Measurements from ENCODE around the gene RFWD3.
"Not testable (repeated sequence)": the region's sequence is repeated elsewhere in the genome, so short reads cannot be mapped to it uniquely, and the experiment has no call there.

The RFWD3 gene

GRCh38 chr16:74666010-74666421 lies 661 bp downstream of the RFWD3 start:
- no peak for DNase-seq (ENCODE audit: insufficient read length, low spot score)
- no peak for FAIRE-seq

- DNase-seq (ENCODE audit: insufficient read length, low spot score) (no peak), FAIRE-seq (no peak)
Observed at GRCh38 chr16:74661064-74661463, 5.6 kb downstream of the RFWD3 start.

GRCh38 chr16:74660383-74660782 lies 6.3 kb downstream of the RFWD3 start:
- DNase-seq (ENCODE audit: insufficient read length, low spot score) (no peak), FAIRE-seq (no peak)

GRCh38 chr16:74659041-74659440 lies 7.6 kb downstream of the RFWD3 start:
- FAIRE-seq (no peak), DNase-seq (ENCODE audit: insufficient read length, low spot score) (no peak)

- FAIRE-seq (no peak), DNase-seq (ENCODE audit: insufficient read length, low spot score) (no peak)
Observed at GRCh38 chr16:74657870-74658642, 8.6 kb downstream of the RFWD3 start.

- FAIRE-seq = no peak
- no peak for DNase-seq (ENCODE audit: insufficient read length, low spot score)
Observed at GRCh38 chr16:74654536-74655050, 12.1 kb downstream of the RFWD3 start.

- not testable (repeated sequence) for DNase-seq (ENCODE audit: insufficient read length, low spot score)
Observed at GRCh38 chr16:74652883-74653282, 13.8 kb downstream of the RFWD3 start.

GRCh38 chr16:74652249-74652648 lies 14.4 kb downstream of the RFWD3 start:
- no peak for FAIRE-seq
- DNase-seq (ENCODE audit: insufficient read length, low spot score) = no peak

More at GRCh38 chr16:74652883-74653282, 13.8 kb downstream of the RFWD3 start:
- FAIRE-seq = not testable (repeated sequence)

GRCh38 chr16:74651841-74652240 lies 14.8 kb downstream of the RFWD3 start:
- no peak for DNase-seq (ENCODE audit: insufficient read length, low spot score)
- FAIRE-seq = no peak

- no peak for FAIRE-seq
- DNase-seq (ENCODE audit: insufficient read length, low spot score) = no peak
Observed at GRCh38 chr16:74650966-74651567, 15.6 kb downstream of the RFWD3 start.

GRCh38 chr16:74649839-74650504 lies 16.7 kb downstream of the RFWD3 start:
- DNase-seq (ENCODE audit: insufficient read length, low spot score) (no peak), FAIRE-seq (no peak)

GRCh38 chr16:74641969-74642368 lies 24.7 kb downstream of the RFWD3 start:
- no peak for FAIRE-seq

GRCh38 chr16:74637742-74638453 lies 28.8 kb downstream of the RFWD3 start:
- FAIRE-seq = no peak
- no peak for DNase-seq (ENCODE audit: insufficient read length, low spot score)

More at GRCh38 chr16:74641969-74642368, 24.7 kb downstream of the RFWD3 start:
- no peak for DNase-seq (ENCODE audit: insufficient read length, low spot score)

GRCh38 chr16:74635303-74635702 lies 31.4 kb downstream of the RFWD3 start:
- FAIRE-seq = no peak
- DNase-seq (ENCODE audit: insufficient read length, low spot score) = no peak

GRCh38 chr16:74633686-74634085 lies 33.0 kb downstream of the RFWD3 start:
- FAIRE-seq = no peak

GRCh38 chr16:74627506-74628220 lies 39.0 kb downstream of the RFWD3 start:
- DNase-seq (ENCODE audit: insufficient read length, low spot score) (no peak), FAIRE-seq (no peak)

More at GRCh38 chr16:74633686-74634085, 33.0 kb downstream of the RFWD3 start:
- no peak for DNase-seq (ENCODE audit: insufficient read length, low spot score)

- DNase-seq (ENCODE audit: insufficient read length, low spot score) (no peak), FAIRE-seq (no peak)
Observed at GRCh38 chr16:74626741-74627416, 39.8 kb downstream of the RFWD3 start.

GRCh38 chr16:74625500-74626350 lies 41.0 kb downstream of the RFWD3 start:
- DNase-seq (ENCODE audit: insufficient read length, low spot score) = no peak
- no peak for FAIRE-seq

- FAIRE-seq (no peak), DNase-seq (ENCODE audit: insufficient read length, low spot score) (no peak)
Observed at GRCh38 chr16:74623839-74624235, 42.8 kb downstream of the RFWD3 start.
